Stimulated activated CD4-positive, alpha-beta T cell treated with anti-CD3 and anti-CD28 coated beads, TNF-alpha, amount 100 ng/mL, for 1 hour (primary cell): ENCODE results near the gene CRYBA1.
"Not testable (repeated sequence)": the region's sequence is repeated elsewhere in the genome, so short reads cannot be mapped to it uniquely, and the experiment has no call there.

ENCODE experiments used
- DNase-seq, 3 donors: peaks; one replicate each; pipeline ENCODE4 v3.0.0-alpha.2; 2020; ENCODE audit warnings: low read depth in 3 of 3, low spot score in 1 of 3

The CRYBA1 gene

GRCh38 chr17:29237476-29238132, 9.1 kb upstream of the CRYBA1 start:
- DNase-seq: no peak

- DNase-seq: no peak
Observed at GRCh38 chr17:29238133-29238850, 8.4 kb upstream of the CRYBA1 start.

GRCh38 chr17:29240477-29240876, 6.2 kb upstream of the CRYBA1 start:
- no peak for DNase-seq

GRCh38 chr17:29240968-29241963, 5.4 kb upstream of the CRYBA1 start:
- DNase-seq: no peak

GRCh38 chr17:29242051-29242450, 4.6 kb upstream of the CRYBA1 start:
- DNase-seq: no peak

- no peak for DNase-seq
Observed at GRCh38 chr17:29242790-29243189, 3.9 kb upstream of the CRYBA1 start.

GRCh38 chr17:29243792-29244191, 2.9 kb upstream of the CRYBA1 start:
- no peak for DNase-seq

- DNase-seq: no peak
Observed at GRCh38 chr17:29245401-29245800, 1.3 kb upstream of the CRYBA1 start.

GRCh38 chr17:29247219-29247618, 560 bp downstream of the CRYBA1 start:
- no peak for DNase-seq

GRCh38 chr17:29248845-29249244, 2.2 kb downstream of the CRYBA1 start:
- no peak for DNase-seq

- DNase-seq: no peak
Observed at GRCh38 chr17:29250666-29251065, 4.0 kb downstream of the CRYBA1 start.

GRCh38 chr17:29251184-29251583, 4.5 kb downstream of the CRYBA1 start:
- no peak for DNase-seq

GRCh38 chr17:29252101-29252791, 5.6 kb downstream of the CRYBA1 start:
- no peak for DNase-seq

GRCh38 chr17:29253037-29253436, 6.4 kb downstream of the CRYBA1 start:
- no peak for DNase-seq

GRCh38 chr17:29255926-29256522, 9.4 kb downstream of the CRYBA1 start:
- DNase-seq: no peak

- DNase-seq: no peak
Observed at GRCh38 chr17:29256735-29257466, 10.2 kb downstream of the CRYBA1 start.

- DNase-seq: no peak
Observed at GRCh38 chr17:29257756-29258155, 11.1 kb downstream of the CRYBA1 start.

GRCh38 chr17:29263916-29264315, 17.3 kb downstream of the CRYBA1 start:
- no peak for DNase-seq

GRCh38 chr17:29271980-29272379, 25.3 kb downstream of the CRYBA1 start:
- DNase-seq: not testable (repeated sequence)

- no peak for DNase-seq
Observed at GRCh38 chr17:29273924-29274323, 27.3 kb downstream of the CRYBA1 start.
